K562 (cell line): Measurements from ENCODE around the gene SLC35A2. TPM values are rescaled to one million over a fixed set of nuclear protein-coding genes. Genes with fewer than 3 reads are reported as not detected.
A peak's percentile ranks its signal among the peaks of the same experiment; 100 is the strongest.

Source experiments
- ARID1B ChIP-seq: fragments of 450-650 bp; IDR thresholded peaks from 2 replicates; pipeline ENCODE4 v1.6.1; 2016; ENCODE audit warnings: antibody characterized with exemption, mild to moderate bottlenecking, inconsistent platforms
- BACH1 ChIP-seq: fragments of 200-800 bp; sonication (Bioruptor generic); IDR thresholded peaks from 2 replicates; pipeline ENCODE4 v1.6.1; 2016; ENCODE audit warnings: missing genetic modification characterization, missing compliant biosample characterization
- BRD9 ChIP-seq: fragments of 450-650 bp; IDR thresholded peaks from 2 replicates; pipeline ENCODE4 v1.6.1; 2018; ENCODE audit warnings: low read depth; ENCODE audit not compliant: partially characterized antibody
- CBFB ChIP-seq: sonication (generic); formaldehyde crosslinking; IDR thresholded peaks from 2 replicates; pipeline ENCODE4 v1.4.0; 2020; ENCODE audit warnings: mild to moderate bottlenecking, missing genetic modification reagents
- CHD2 ChIP-seq: IDR thresholded peaks from 2 replicates; pipeline ENCODE4 v1.6.1; 2011; ENCODE audit warnings: low read depth, low read length
- CLOCK ChIP-seq: fragments of 250-450 bp; sonication (Bioruptor Pico); IDR thresholded peaks from 2 replicates; pipeline ENCODE4 v1.4.0; 2020; ENCODE audit warnings: mild to moderate bottlenecking, moderate library complexity, borderline replicate concordance
- CTCFL ChIP-seq: IDR thresholded peaks from 2 replicates; pipeline ENCODE4 v1.6.1; 2011; ENCODE audit warnings: borderline replicate concordance, low read depth, mild to moderate bottlenecking, moderate library complexity, low read length; ENCODE audit not compliant: insufficient read depth, poor library complexity, severe bottlenecking
- EP300 ChIP-seq: IDR thresholded peaks from 2 replicates; pipeline ENCODE4 v1.6.1; 2012; ENCODE audit warnings: low read length, improper control_type of control experiment
- KAT2B ChIP-seq: IDR thresholded peaks from one replicate; pipeline ENCODE4 v1.6.1; 2012; ENCODE audit warnings: low read depth, mild to moderate bottlenecking, control low read depth, inconsistent platforms, low read length, moderate library complexity
- KDM4B ChIP-seq, 2 experiments: fragments of 450-650 bp in 1 of 2; sonication (generic) in 1 of 2; IDR thresholded peaks; 2 replicates each; pipeline ENCODE4 v1.6.1; 2016 to 2017; ENCODE audit warnings: borderline replicate concordance in 2 of 2, antibody characterized with exemption in 1 of 2, low read depth in 1 of 2, mild to moderate bottlenecking in 1 of 2
- NELFE ChIP-seq: IDR thresholded peaks from 2 replicates; pipeline ENCODE4 v1.6.1; 2011; ENCODE audit warnings: mild to moderate bottlenecking; ENCODE audit not compliant: insufficient read depth, insufficient read length
- OTX1 ChIP-seq: fragments of 450-650 bp; formaldehyde crosslinking; IDR thresholded peaks from 2 replicates; pipeline ENCODE4 v1.4.0; 2022; ENCODE audit warnings: mild to moderate bottlenecking
- RFX1 ChIP-seq: fragments of 450-650 bp; IDR thresholded peaks from 2 replicates; pipeline ENCODE4 v1.6.1; 2016; ENCODE audit warnings: mild to moderate bottlenecking, moderate library complexity
- TAF9B ChIP-seq: fragments of 450-650 bp; IDR thresholded peaks from 2 replicates; pipeline ENCODE4 v1.6.1; 2018; ENCODE audit warnings: mild to moderate bottlenecking; ENCODE audit not compliant: partially characterized antibody
- ZFP30 ChIP-seq: fragments of 250-450 bp; sonication (Bioruptor Pico); IDR thresholded peaks from 2 replicates; pipeline ENCODE4 v1.8.0; 2022; ENCODE audit warnings: moderate library complexity, mild to moderate bottlenecking, inconsistent platforms, borderline replicate concordance
- ZNF445 ChIP-seq: fragments of 250-450 bp; sonication (Bioruptor Pico); IDR thresholded peaks from 2 replicates; pipeline ENCODE4 v1.4.0; 2020; ENCODE audit warnings: low read depth, mild to moderate bottlenecking, moderate library complexity
- polyA plus RNA-seq, 8 experiments: library from polyadenylated mRNA; depleted of rRNA in 4 of 8; stranded (reverse) in 5 of 8; unstranded in 3 of 8; fragments of >200 nt; fragmentation: Nextera tagmentation in 2 of 8; fragmentation: Illumina TruSeq in 1 of 8; extraction: Ambion mirVana in 2 of 8; extraction: Trizol in 1 of 8; gene quantifications; 2 replicates each; pipeline versions ENCODE4 v1.2.1 to v1.2.3, GENCODE V29; 2011 to 2014; ENCODE audit warnings: inconsistent platforms in 1 of 8, missing spikeins in 1 of 8
- total RNA-seq, 7 experiments: library from RNA; depleted of rRNA in 6 of 7; stranded (reverse); fragments of >200 nt in 6 of 7; fragmentation: Illumina TruSeq in 2 of 7; extraction: Trizol in 2 of 7; gene quantifications; 2 replicates each; pipeline versions ENCODE4 v1.2.1 to v1.2.3, GENCODE V29; 2011 to 2021; ENCODE audit warnings: low replicate concordance in 1 of 7
- TF ChIP-seq, protein P1 (sequence below): sonication (generic); formaldehyde crosslinking; IDR thresholded peaks from 2 replicates; pipeline ENCODE4 v1.8.0; 2022; ENCODE audit warnings: mild to moderate bottlenecking, missing genetic modification reagents, borderline replicate concordance
- TF ChIP-seq, protein P2 (sequence below), 3 experiments: IDR thresholded peaks in 2 of 3; conservative IDR thresholded peaks in 1 of 3; 2 replicates each; pipeline ENCODE4 v1.5.1; 2011 to 2012; ENCODE audit warnings: low read length in 3 of 3, mild to moderate bottlenecking in 3 of 3, control low read depth in 2 of 3, improper control_type of control experiment in 1 of 3, inconsistent platforms in 1 of 3, low read depth in 1 of 3, mixed read lengths in 1 of 3, moderate library complexity in 1 of 3; ENCODE audit not compliant: insufficient read depth in 2 of 3

Gene SLC35A2
- total and polyA plus RNA-seq, 9 of the 15 experiments (the other 6 are each of a cell fraction or from before 2014, with no cell fraction given): 3.3 to 38.9 (median 20.0) TPM

GRCh38 chrX:48937054-48937907, 25.8 kb upstream of the SLC35A2 start (continued):
- TF ChIP-seq, protein P1, sequence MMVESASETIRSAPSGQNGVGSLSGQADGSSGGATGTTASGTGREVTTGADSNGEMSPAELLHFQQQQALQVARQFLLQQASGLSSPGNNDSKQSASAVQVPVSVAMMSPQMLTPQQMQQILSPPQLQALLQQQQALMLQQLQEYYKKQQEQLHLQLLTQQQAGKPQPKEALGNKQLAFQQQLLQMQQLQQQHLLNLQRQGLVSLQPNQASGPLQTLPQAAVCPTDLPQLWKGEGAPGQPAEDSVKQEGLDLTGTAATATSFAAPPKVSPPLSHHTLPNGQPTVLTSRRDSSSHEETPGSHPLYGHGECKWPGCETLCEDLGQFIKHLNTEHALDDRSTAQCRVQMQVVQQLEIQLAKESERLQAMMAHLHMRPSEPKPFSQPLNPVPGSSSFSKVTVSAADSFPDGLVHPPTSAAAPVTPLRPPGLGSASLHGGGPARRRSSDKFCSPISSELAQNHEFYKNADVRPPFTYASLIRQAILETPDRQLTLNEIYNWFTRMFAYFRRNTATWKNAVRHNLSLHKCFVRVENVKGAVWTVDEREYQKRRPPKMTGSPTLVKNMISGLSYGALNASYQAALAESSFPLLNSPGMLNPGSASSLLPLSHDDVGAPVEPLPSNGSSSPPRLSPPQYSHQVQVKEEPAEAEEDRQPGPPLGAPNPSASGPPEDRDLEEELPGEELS (CRISPR knock-in tag): peak; percentile 57; the same call in 1 of the 2 replicates
- TF ChIP-seq CTCFL (peak; percentile 30), BRD9 (peak; percentile 73), ARID1B (peak; percentile 70), ZFP30 (CRISPR knock-in tag) (no peak), KDM4B (IDR thresholded peaks at IDR 0.05; ENCODE audit: borderline replicate concordance in 2 of 2, low read depth in 1 of 2) (peak in 1 of 2 experiments; percentile 82; a peak in 1 of 4 replicates), KAT2B (no peak), TAF9B (no peak), CBFB (CRISPR knock-in tag) (peak; percentile 99), CLOCK (CRISPR knock-in tag) (peak; percentile 55; the same call in 1 of the 2 replicates), RFX1 (peak; percentile 38; the same call in 1 of the 2 replicates), EP300 (peak; percentile 80), ZNF445 (no peak), OTX1 (no peak), BACH1 (tag) (peak; percentile 27; the same call in 1 of the 2 replicates), CHD2 (no peak), NELFE (no peak)
- TF ChIP-seq, protein P2, sequence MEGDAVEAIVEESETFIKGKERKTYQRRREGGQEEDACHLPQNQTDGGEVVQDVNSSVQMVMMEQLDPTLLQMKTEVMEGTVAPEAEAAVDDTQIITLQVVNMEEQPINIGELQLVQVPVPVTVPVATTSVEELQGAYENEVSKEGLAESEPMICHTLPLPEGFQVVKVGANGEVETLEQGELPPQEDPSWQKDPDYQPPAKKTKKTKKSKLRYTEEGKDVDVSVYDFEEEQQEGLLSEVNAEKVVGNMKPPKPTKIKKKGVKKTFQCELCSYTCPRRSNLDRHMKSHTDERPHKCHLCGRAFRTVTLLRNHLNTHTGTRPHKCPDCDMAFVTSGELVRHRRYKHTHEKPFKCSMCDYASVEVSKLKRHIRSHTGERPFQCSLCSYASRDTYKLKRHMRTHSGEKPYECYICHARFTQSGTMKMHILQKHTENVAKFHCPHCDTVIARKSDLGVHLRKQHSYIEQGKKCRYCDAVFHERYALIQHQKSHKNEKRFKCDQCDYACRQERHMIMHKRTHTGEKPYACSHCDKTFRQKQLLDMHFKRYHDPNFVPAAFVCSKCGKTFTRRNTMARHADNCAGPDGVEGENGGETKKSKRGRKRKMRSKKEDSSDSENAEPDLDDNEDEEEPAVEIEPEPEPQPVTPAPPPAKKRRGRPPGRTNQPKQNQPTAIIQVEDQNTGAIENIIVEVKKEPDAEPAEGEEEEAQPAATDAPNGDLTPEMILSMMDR (IDR thresholded peaks at IDR 0.05 in 2 of 3, conservative IDR thresholded peaks at IDR 0.05 in 1 of 3; ENCODE audit: insufficient read depth in 2 of 3, low read depth in 1 of 3, low read length in 3 of 3): peak; percentile 55 to 74 (median 63)
